AG20443 (cell line): ENCODE results near the gene MRPL1.
"Not testable (repeated sequence)": the region's sequence is repeated elsewhere in the genome, so short reads cannot be mapped to it uniquely, and the experiment has no call there.

Source experiments
- DNase-seq: peaks from one replicate; pipeline ENCODE4 v3.0.0; 2012; ENCODE audit warnings: low spot score, mixed read lengths

MRPL1 gene

DNA sequence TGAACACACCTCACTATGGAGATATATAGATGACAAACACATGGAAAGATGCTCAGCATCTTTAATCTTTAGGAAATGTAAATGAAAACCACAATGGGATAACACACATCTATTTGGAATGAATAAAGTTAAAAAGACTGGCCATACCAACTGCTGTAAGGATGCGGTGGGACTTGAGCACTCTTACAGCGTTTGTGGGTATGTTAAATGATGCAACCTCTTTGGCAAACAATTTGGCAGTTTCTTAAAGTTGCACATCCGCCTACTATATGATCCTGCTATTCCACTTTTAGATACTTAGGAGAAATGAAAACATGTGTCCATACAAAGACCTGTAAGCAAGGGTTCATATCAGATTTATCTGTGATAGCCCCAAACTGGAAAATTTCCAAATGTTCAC, 50.7 kb downstream of the MRPL1 start:
- no peak for DNase-seq

DNA sequence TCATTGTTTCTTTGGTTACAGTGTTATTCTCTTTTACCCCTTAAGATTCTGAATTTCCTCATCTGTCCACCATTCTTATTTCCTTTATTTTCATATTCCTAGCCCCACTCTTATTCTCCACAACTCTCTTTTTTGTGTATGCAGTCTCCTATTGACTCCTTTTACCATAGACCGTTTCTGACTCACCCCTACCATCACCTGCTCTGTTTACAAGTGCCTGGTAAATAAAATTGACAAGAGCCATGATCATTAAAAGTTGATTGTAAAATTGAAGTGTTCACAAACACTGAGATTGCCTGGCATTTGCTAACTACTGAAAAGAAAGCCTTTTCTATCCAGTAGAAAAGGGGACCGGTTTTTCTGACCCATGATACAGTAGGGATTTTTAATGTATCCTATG, 54.4 kb downstream of the MRPL1 start:
- DNase-seq: no peak

DNA sequence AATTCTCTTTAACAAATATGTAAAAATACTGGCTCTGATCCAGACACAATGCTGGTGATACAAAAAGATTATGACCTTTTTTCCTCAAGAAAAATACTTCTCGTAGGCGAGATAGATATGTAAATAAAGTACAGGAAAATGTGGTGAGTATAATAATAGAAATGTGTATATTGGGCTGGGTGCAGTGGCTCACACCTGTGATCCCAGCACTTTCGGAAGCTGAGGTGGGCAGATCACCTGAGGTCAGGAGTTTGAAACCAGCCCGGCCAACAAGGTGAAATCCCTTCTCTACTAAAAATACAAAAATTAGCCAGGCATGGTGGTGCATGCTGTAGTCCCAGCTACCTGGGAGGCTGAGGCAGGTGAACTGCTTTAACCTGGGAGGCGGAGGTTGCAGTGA, 55.0 kb downstream of the MRPL1 start:
- DNase-seq: no peak

DNA sequence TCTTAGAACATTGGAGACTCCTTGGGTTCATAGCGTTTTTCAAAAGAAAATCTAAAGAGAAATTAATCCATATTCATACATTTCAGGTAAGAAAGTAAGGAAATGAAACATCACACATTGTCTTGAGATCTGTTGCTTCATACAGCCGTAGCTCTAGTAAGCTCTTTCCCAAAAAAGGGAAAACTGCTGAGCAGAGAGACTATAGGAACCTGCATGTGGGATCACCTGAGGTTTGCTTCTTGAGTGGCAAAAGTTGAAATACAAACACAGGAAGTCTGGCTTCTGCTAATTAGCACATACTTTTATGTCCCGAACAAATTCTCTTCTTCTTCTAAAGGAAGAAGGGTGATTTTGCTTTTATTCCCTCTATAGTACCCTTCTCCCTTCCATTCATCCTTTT, 57.7 kb downstream of the MRPL1 start:
- DNase-seq: no peak

DNA sequence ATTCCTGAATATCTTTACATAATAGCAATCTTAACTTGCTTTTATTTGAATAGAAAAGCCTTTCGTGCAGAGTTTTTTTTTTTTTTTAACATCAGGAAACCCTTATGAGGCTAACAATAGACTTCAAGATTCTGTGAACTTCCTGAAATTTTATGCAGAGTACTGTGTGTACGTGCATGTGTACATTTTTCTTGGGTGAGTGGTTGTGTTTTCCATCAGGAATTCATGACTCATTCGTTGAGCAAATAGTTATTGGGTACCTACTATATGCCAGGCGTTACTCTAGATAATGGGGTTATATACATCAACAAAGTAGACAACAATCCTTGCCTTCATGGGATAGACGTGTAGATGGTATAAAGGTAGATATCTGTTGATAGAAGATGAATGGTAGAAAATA, 59.1 kb downstream of the MRPL1 start:
- peak; percentile 56 for DNase-seq

DNA sequence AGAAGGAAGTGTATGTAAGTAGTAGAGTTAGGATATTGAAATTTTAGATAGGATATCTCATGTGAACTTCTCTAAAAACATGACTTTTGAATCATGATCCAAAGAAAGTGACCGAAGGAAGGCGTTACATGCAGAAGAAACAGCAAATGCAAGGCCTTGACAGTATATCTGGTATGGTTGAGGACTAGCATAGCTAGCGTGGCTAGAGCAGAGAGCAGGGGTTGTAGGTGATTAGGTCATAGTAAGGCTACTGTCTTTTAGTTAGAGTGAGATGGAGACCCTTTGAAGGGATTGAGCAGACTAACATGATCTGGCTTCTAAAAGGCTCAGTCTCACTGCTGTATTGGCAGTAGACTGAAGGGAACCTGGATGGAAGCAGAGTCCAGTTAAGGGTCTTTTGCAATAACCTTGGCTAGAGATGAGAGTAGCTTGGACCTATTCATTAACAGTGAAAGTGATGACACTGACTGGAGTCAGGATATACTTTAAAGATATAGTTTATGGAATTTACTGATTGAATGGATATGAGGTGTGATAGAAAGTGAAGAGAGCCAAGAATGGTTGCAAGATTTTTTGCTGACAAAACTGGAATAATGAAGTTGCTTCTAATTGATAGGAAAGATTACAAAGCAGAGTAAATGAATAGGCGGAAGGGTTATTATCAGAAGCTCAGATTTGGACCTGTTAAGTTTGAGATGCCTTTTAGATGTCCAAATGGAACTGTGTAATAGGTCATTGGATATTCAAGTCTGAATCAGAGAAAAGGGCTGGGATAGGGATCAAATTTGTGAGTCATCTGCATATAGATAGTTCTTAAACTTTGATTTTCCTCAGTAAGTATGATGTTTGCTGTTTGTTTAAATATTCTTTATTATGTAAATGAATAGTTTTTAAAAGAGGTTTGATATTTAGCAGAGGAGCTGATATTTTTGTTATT, 59.8 kb downstream of the MRPL1 start:
- DNase-seq: peak; percentile 19

DNA sequence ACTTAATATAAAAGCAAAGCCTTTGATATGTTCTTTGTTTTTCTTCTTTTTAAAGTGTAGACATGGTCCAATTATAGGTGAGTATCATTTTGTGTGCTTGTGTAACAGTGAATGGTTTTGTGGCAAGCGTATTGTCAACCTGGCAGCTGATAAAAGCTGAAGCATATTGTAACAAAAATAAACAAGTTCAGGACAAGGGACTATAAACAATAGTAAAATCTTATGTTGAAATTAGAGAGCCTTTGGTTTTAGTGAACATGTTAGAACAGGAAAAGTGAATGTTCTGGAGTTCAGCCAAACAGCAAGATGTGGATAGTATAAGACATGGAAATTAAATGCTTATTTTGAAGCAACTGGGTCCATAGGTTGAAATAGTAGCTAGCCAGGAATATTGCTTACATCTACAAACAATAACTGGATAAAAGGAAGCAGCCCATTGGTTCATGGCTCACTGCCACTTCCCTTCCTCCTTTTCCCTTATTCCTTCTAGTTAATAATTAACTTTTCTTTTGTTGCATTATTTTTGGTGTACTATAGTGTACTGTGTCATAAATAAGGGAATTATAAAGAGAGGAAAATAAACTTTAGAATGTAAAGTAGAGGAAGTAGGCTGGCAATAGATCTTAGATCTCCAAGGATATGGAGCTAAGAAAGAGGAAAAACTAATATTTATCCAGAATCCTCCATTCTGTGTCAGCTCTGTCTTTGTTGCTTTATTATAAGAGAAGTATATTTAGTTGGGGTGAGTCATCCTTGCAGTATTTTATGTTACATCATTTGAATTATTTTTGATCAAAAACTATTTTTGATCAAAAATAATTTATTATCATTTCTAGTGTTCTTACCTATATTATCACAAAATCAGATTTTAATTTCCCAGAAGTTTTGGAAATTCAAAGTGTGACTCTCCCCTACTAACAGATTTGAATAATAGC, 65.6 kb downstream of the MRPL1 start:
- no peak for DNase-seq

DNA sequence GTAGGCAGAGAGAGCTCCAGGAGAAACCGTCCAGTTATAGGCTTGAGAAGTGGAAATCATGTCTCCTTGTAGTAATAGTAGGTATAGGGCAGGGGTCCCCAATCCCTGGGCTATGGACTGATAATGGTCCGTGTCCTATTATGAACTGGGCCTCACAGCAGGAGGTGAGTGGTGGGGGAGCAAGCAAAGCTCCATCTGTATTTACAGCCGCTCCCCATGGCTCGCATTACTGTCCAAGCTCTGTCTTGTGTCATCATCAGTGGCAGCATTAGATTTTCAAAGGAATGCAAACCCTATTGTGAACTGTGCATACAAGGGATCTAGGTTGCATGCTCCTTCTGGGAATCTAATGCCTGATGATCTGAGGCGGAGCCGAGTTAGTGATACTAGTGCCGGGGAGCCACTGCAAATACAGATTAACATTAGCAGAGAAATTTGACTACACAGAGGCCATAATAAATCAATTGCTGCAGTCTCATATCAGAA, 67.6 kb downstream of the MRPL1 start:
- no peak for DNase-seq

DNA sequence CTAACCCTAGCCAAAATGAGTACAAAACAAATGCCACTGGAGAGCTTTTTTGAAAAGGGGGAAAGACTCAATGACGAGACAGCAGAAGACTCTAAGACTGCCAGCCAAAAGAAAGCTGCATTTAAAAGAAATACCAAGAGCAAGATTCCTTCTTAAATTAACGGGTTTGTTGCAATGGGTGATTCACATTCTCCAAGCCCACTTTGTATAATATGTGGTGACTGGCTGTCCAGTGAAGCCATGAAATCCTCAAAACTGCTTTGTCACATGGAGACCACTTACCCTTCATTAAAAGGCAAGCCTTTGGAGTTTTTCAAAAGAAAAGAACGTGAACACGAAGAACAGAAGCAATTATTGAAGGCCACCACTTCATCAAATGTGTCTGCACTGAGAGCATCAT, 68.2 kb downstream of the MRPL1 start:
- no peak for DNase-seq

DNA sequence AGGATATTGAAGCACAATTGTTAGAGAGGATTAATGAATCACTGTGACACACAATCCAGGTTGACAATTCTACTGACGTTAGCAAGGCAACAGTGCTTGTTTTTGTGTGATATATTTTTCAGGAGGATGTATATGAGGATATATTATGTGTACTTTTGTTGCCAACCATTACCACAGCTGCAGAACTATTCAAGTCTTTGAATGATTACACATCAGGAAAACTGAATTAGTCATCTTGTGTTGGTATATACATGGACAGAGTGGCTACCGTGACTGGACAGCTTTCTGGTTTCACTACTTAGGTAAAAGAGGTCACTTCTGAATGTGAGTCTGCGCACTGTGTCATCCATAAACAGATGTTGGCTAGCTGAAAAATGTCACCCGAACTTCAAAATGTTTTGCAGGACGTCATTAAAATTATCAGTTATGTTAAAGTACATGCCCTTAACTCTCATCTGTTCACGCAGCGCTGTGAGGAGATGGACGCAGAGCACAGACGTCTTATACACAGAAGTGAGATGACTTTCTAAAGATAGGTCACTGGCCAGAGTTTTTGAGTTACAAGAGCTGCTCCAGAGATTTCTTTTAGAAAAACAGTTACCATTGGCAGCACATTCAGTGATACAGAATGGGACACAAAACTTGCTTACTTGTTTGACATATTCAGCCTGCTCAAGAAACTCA, 69.0 kb downstream of the MRPL1 start:
- no peak for DNase-seq

DNA sequence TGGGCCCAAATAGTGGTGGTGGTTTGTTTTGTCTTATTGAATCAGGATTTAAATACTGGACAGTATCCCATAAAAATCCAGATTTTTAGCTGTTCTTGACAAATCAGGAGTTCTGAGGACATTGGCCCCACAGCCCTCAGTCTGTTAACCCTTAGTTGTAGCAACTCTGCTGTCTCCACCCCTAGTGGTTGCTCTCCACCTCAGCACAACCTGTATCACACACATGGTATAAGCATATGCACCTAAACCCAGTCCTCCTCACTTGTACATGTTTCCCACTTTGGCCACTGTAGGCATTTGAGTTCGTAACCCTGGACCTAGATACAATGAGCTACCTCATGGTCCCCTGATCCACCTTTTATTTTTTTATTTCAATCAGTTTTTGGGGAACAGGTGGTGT, 75.9 kb downstream of the MRPL1 start:
- no peak for DNase-seq

DNA sequence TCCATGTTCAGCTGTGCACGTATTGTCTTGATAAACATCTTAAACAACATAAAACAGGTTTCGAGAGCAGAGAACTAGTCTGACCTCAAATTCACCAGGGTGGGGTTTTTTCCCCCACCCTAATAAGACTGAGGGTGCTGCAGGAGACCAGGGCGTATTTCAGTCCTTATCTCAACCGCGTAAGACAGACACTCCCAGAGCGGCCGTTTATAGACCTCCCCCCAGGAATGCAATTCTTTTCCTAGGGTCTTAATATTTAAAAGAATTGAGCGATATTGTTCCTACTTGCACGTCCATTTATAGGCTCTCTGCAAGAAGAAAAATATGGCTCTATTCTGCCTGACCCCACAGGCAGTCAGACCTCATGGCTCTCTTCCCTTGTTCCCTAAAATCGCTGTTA, 83.3 kb downstream of the MRPL1 start:
- not testable (repeated sequence) for DNase-seq

DNA sequence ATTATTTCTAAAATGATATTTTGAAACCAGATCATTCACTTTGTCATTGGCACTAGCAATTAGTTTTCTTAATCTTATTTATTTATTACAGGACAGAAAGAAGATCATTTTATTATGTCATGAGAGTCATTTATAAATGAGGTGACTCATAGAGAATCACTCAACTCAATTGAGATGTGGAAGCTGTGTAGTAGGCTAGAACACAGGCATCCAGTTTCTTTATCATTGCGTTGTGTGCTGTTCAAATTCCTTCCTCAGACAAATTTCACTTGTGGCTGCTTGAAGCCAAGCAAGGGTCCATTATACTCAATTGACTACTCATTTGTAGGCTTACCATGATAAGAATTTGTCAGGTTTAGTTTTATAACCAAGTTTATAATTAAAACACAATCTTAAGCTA, 87.6 kb downstream of the MRPL1 start:
- no peak for DNase-seq

DNA sequence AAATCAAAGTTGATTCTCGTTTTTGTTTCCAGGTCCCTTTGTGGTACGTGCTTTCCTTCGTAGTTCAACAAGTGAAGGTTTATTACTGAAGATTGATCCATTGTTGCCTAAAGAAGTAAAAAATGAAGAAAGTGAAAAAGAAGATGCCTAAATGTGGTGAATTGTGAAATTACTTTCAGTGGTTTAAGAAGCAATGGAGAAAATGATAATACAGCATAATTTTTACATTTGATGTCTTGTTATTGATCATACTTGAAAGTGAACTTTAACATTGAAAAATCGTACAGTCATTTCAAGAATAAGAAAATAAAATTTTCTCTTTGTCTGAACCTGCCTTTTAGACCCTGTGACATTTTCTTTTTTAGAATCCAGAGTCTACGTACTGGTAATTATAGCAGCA, 89.8 kb downstream of the MRPL1 start:
- DNase-seq: no peak

DNA sequence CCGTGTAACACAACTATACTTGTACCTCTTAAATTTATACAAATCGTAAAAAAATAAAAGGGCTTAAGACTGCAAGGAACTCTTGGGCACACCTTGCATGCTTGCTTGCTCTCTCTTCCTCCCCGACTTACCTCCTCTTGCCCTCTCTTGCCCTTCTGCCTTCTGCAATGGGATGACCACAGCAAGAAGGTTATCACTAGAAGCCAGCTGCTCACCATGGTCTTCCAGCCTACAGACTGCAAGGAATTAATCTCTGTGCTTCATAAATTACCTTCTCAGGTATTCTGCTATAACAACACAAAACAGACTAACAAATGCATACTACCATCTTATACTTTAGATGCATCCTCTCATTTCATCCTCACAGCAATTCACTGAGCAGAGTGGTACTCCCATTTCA, 92.1 kb downstream of the MRPL1 start:
- no peak for DNase-seq

DNA sequence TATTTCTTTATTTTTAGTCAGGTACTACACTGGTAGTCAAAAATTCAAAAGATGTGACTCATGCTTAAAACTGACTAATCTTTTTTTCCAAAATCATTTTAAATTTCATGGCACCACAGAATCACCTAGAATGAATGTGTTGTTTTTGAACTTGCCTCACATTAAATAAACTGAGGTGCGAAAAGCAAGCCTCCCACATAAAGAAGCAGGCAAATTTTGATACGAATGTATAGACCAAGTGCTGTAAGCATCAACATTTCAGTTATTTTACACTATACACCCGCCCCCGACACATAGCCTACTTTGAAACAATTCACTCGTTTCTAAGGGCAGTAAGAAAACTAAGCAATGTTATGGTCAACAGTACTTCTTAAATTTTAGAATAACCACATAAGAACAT, 94.3 kb downstream of the MRPL1 start:
- DNase-seq: no peak

DNA sequence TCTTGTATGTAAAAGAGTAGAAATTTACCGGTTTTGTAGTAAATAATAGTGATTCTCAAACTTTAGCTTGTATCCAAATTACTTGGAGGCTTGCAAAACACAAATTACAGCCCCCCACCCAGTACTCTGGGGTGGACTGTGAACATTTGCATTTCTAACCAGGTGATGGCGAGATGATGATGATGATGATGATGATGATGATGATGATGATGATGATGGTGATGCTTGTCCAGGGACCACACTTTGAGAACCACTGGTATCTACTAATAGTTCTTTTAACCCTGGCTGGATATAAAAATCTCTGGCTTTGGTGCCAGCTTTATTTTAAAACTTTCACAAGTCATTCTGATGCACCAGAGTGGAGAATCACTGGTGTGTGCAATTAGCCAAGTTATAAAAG, 96.3 kb downstream of the MRPL1 start:
- no peak for DNase-seq

DNA sequence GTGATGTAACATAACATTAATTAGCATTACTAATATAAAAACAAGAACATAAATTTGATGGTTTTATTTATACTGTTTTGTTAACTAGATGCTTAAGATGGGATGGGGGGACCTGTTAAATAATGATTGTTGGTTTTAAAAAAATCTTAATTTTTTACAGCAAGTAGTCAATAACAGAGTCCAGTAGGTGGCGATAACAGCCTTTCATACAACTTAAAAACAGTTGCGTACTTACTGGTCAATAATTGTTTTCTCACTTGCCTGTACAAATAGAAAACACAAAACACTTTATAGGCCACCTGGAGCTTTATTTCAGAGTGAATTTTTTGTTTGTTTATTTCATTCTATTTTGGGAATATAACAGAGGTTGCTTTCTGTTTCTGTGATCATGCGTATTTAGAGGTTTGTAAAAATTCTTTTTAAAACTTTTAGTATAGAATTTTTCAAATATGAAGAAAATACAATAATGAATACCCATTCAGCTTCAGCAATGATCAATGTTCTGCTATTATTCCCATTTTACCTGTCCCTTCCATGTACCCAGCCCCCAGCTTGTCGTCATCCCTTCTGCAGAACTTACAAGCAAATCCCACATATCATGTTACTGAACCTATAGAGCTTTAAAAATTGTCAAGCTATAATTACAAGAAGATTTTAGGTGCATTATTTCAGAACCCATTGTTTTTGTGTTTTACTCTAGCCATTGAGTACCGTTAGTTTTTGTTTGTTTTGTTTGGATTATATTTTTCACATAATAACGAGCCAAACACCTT, 97.1 kb downstream of the MRPL1 start:
- DNase-seq: peak; percentile 46

DNA sequence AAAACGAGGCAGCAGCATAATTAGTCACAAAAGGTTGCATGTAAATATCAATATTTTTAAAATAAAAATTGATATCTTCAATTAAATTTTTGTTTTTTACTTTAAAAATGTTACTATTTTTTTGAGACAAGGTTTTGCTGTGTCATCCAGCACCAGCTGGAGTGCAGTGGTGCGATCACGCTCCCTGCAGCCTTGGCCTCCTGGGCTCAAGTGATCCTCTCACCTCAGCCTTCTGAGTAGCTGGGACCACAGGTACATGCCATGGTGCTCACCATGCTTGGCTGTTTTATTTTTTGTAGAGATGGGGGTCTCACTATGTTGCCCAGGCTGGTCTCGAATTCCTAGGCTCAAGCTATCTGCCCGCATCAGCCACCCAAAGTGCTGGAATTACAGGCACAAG, 97.7 kb downstream of the MRPL1 start:
- no peak for DNase-seq

DNA sequence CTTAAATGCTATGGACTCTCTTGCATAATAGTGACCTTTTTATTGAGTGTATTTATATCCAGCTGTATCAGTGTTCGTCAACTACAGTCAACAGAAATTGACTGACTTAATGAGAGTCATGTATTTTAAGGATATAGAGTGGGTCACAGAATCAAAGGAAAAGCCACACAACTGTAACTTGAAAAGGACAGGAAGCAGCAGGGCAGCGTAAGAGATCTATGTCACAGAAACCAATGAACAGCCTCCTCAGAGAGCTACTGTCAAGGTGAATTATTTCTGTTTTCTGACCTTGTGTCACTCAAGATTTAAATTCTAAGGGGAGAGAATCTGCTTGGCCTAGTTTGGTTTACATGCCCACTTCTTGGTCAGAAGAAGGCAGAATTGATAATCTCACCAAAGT, 100.4 kb downstream of the MRPL1 start:
- DNase-seq: no peak

DNA sequence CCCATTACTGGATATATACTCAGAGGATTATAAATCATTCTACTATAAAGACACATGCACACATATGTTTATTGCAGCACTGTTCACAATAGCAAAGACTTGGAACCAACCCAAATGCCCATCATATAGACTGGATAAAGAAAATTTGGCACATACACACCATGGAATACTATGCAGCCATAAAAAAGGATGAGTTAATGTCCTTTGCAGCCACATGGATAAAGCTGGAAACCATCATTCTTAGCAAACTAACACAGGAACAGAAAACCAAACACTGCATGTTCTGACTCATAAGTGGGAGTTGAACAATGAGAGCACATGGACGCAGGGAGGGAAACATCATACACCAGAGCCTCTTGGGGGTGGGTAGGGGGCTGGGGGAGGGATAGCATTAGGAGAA, 111.0 kb downstream of the MRPL1 start:
- DNase-seq: not testable (repeated sequence)
